Body of pancreas (tissue), 4 donors: ENCODE measurements around the gene GDPD4. TPM values are rescaled to one million over a fixed set of nuclear protein-coding genes. Genes with fewer than 3 reads are reported as not detected.

ENCODE experiments used
- ATAC-seq: fragments of 150-250 bp; one replicate; pipeline ENCODE4 v1.9.1; 2016
- DNase-seq, 4 donors: peaks; one replicate each; pipeline ENCODE4 v3.0.0-alpha.2; 2019
- H3K27ac ChIP-seq, 4 donors: fragments of 200-600 bp; sonication (generic); 1 replicate in 3 of 4; 2 replicates in 1 of 4; pipeline versions ENCODE4 v1.5.1 to v1.6.1; 2016 to 2019; ENCODE audit warnings: mild to moderate bottlenecking in 1 of 4, mixed read lengths in 1 of 4, moderate library complexity in 1 of 4
- H3K27me3 ChIP-seq, 2 donors: fragments of 200-600 bp; sonication (generic); one replicate each; pipeline ENCODE4 v1.6.0; 2016; ENCODE audit warnings: mild to moderate bottlenecking in 1 of 2
- H3K36me3 ChIP-seq, 2 donors: fragments of 200-600 bp; sonication (generic); replicated peaks in 1 of 2; 2 replicates each; pipeline ENCODE4 v1.5.1; 2016; ENCODE audit warnings: low read depth in 2 of 2; ENCODE audit not compliant: insufficient read depth in 1 of 2
- H3K4me1 ChIP-seq: fragments of 200-600 bp; sonication (generic); one replicate; pipeline ENCODE4 v1.6.0; 2016
- H3K4me3 ChIP-seq, 2 donors: fragments of 200-600 bp; sonication (generic); 1 replicate in 1 of 2; 2 replicates in 1 of 2; pipeline ENCODE4 v1.5.1; 2016 to 2019
- H3K9me3 ChIP-seq, 3 donors: fragments of 200-600 bp; sonication (generic); 1 replicate in 2 of 3; 2 replicates in 1 of 3; pipeline ENCODE4 v1.5.1; 2016
- CTCF ChIP-seq, 7 experiments: fragments of 450-650 bp in 4 of 7; fragments of 200-600 bp in 3 of 7; sonication (generic) in 3 of 7; IDR thresholded peaks; one replicate each; pipeline ENCODE4 v1.5.1; 2016 to 2019; ENCODE audit warnings: antibody characterized with exemption in 7 of 7
- POLR2A ChIP-seq, 3 donors: fragments of 450-650 bp; IDR thresholded peaks; one replicate each; pipeline ENCODE4 v1.6.1; 2016; ENCODE audit warnings: antibody characterized with exemption in 3 of 3, mild to moderate bottlenecking in 2 of 3
- WGBS, 2 donors: methylation state at CpG; one replicate each; pipeline ENCODE4 v1.1.5; 2017; 5-methylcytosine and 5-hydroxymethylcytosine counted together
- intact Hi-C: fragments of 100-400 bp; cut with DNase I; formaldehyde crosslinking; loops from one replicate; pipeline ENCODE4 v1.15.1; 2023
- total RNA-seq, 2 donors: library from RNA; depleted of rRNA; stranded (reverse); fragments of >200 nt; gene quantifications; one replicate each; pipeline ENCODE4 v1.1.0, GENCODE V29; 2016

The GDPD4 gene
- total RNA-seq, 2 donors from 2014 or later = not detected

GRCh38 chr11:77195071-77195755, 106.3 kb downstream of the GDPD4 start:
- TF ChIP-seq POLR2A (IDR thresholded peaks at IDR 0.05) = no peak
- TF ChIP-seq CTCF (IDR thresholded peaks at IDR 0.05) = no peak
- Histone ChIP-seq H3K9me3 (no peaks in the 10 kb centered on the region), H3K27ac (no peak overlapping the region), H3K4me3 (no peak overlapping the region), H3K27me3 (no peaks in the 10 kb centered on the region), H3K4me1 (peaks cover 12% of the 10 kb centered on the region), H3K36me3 (no peaks in the 10 kb centered on the region)
- WGBS, 2 donors = 71 to 78% methylated on average over 16 of the region's 16 CpGs
- intact Hi-C loops = no loop called here
- ATAC-seq = no peak
- DNase-seq = no peak

GRCh38 chr11:77193911-77194830, 107.3 kb downstream of the GDPD4 start:
- no peak overlapping the region for H3K27ac ChIP-seq
- H3K4me1 ChIP-seq = peaks cover 12% of the 10 kb centered on the region
- H3K27me3 ChIP-seq = no peaks in the 10 kb centered on the region
- no peaks in the 10 kb centered on the region for H3K9me3 ChIP-seq
- no peak for ATAC-seq
- WGBS, 2 donors = 84 to 96% methylated on average over 10 to 15 of the region's 15 CpGs
- no peak overlapping the region for H3K4me3 ChIP-seq
- intact Hi-C loops = loop anchor here (5.0 kb wide), 1 partner anchor 358 kb away; no protein-coding TSS in a partner anchor
- no peak for DNase-seq
- TF ChIP-seq CTCF (IDR thresholded peaks at IDR 0.05) (no peak), POLR2A (IDR thresholded peaks at IDR 0.05) (no peak)
- H3K36me3 ChIP-seq = no peaks in the 10 kb centered on the region

DNA sequence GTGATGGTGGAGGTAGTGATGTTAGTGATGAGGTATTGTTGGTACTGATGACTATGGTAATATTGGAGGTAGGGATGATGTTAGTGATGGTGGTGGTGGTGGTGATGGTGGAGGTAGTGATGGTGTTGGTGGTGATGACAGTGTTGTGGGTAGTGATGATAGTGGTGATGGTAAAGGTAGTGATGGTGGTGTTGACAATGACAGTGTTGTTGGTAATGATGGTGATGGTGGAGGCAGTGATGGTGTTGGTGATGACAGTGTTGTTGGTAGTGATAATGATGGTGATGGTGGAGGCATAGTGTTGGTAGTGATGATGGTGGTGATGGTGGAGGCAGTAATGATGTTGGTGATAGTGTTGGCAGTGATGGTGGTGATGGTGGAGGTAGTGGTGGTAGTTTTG, 108.3 kb downstream of the GDPD4 start:
- TF ChIP-seq POLR2A (IDR thresholded peaks at IDR 0.05) (no peak), CTCF (IDR thresholded peaks at IDR 0.05) (no peak)
- Histone ChIP-seq H3K9me3 (no peaks in the 10 kb centered on the region), H3K27ac (no peak overlapping the region), H3K27me3 (no peaks in the 10 kb centered on the region), H3K4me3 (no peak overlapping the region), H3K4me1 (peaks cover 12% of the 10 kb centered on the region), H3K36me3 (no peaks in the 10 kb centered on the region)
- DNase-seq = no peak
- no peak for ATAC-seq
- intact Hi-C loops = loop anchor here (5.0 kb wide), 1 partner anchor 359 kb away; no protein-coding TSS in a partner anchor

DNA sequence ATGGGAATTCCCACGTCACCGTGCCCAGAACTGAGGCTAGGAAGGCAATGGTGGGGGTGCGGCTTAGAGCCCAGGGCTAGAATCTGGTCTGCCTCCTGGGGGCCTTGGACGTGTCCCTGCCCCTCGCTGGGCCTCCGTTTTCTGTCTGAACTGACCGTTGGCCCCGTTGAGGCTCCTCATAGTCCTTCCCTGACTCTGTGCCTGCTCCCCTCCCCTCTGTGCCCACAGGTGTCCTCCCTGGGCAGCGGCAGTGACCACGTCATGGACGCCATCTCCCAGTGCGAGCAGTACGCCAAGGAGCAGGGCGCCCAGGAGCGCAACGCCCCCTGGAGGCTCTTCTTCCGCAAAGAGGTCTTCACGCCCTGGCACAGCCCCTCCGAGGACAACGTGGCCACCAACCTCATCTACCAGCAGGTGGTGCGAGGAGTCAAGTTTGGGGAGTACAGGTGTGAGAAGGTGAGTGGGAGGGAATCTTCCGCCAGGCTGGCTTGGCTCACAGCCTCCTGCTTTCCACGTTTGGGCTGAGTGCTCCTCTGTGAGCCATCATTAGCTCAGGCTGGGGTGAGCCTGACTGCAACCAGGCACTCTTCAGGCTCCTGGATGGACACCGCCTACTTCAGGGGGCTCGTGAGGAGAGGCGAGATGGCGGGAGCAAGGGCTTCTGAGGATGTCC, 109.5 kb downstream of the GDPD4 start:
- no peak overlapping the region for H3K4me3 ChIP-seq
- peak; percentile 91 for ATAC-seq
- peak overlapping the region in 3 of 4 donors; percentile 12 to 54 (median 34) for H3K27ac ChIP-seq
- H3K9me3 ChIP-seq = no peaks in the 10 kb centered on the region
- no peaks in the 10 kb centered on the region for H3K36me3 ChIP-seq
- H3K27me3 ChIP-seq = no peaks in the 10 kb centered on the region
- intact Hi-C loops = loop anchor here (5.0 kb wide), 1 partner anchor 360 kb away; no protein-coding TSS in a partner anchor
- peak; percentile 85 to 93 (median 91) for DNase-seq
- H3K4me1 ChIP-seq = peaks cover 12% of the 10 kb centered on the region
- 9 to 31% methylated on average over 15 to 27 of the region's 27 CpGs for WGBS, 2 donors
- TF ChIP-seq POLR2A (IDR thresholded peaks at IDR 0.05) (peak in 2 of 3 donors; percentile 23 to 55), CTCF (IDR thresholded peaks at IDR 0.05) (peak; percentile 77 to 98 (median 91))
